Endothelial cell of umbilical vein (primary cell): ENCODE results near the gene GPR42. TPM values are rescaled to one million over a fixed set of nuclear protein-coding genes. Genes with fewer than 3 reads are reported as not detected.

ENCODE experiments used
- BruUV-seq: library from RNA; stranded (reverse); fragments of 400-500 nt; replicated peaks from 2 replicates; lab custom pipeline; 2021; lab: Mats Ljungman, UMichigan
- CTCF ChIA-PET: fragments of 300-600, 350-600 bp; sonication (Branson Sonifier 250); formaldehyde crosslinking; loops from one replicate; lab custom pipeline; 2021; ENCODE audit warnings: antibody characterized with exemption, inconsistent platforms; lab: Charles Lee
- POLR2A ChIA-PET: fragments of 300-600, 350-600 bp; sonication (Branson Sonifier 250); formaldehyde crosslinking; loops from one replicate; lab custom pipeline; 2021; ENCODE audit warnings: antibody characterized with exemption, inconsistent platforms; lab: Charles Lee
- DNase-seq: peaks from one replicate; pipeline ENCODE4 v3.0.0-alpha.2; 2011; ENCODE audit warnings: low read depth, low spot score
- FAIRE-seq: peaks from 2 replicates; lab custom pipeline; 2011; peaks lifted over from hg19 to GRCh38; lab: Jason Lieb, UNC
- H2AFZ ChIP-seq: 2 replicates; pipeline ENCODE4 v1.6.0; 2012; ENCODE audit warnings: low read depth, low read length, control low read depth, inconsistent platforms
- H3K27ac ChIP-seq: 2 replicates; pipeline ENCODE4 v1.5.1; 2011; ENCODE audit warnings: low read depth, mild to moderate bottlenecking, control low read depth, low read length, moderate library complexity; ENCODE audit not compliant: insufficient read depth
- H3K27me3 ChIP-seq, 2 experiments: 2 replicates each; pipeline versions ENCODE4 v1.6.0 to v1.6.1; 2011; ENCODE audit warnings: low read length in 2 of 2, mixed read lengths in 1 of 2; ENCODE audit not compliant: control insufficient read depth in 2 of 2, insufficient read depth in 2 of 2
- H3K36me3 ChIP-seq, 2 experiments: 2 replicates in 1 of 2; 3 replicates in 1 of 2; pipeline ENCODE4 v1.5.1; 2011; ENCODE audit warnings: low read length in 2 of 2, mild to moderate bottlenecking in 1 of 2, moderate library complexity in 1 of 2; ENCODE audit not compliant: control insufficient read depth in 2 of 2, insufficient read depth in 2 of 2; ENCODE audit errors: extremely low read depth in 1 of 2
- H3K4me1 ChIP-seq: 3 replicates; pipeline ENCODE4 v1.5.1; 2011; ENCODE audit warnings: mild to moderate bottlenecking, low read length; ENCODE audit not compliant: control insufficient read depth, insufficient read depth; ENCODE audit errors: extremely low read depth
- H3K4me2 ChIP-seq: 2 replicates; pipeline ENCODE4 v1.6.1; 2011; ENCODE audit warnings: low read length, control low read depth, mixed read lengths; ENCODE audit not compliant: insufficient read depth
- H3K4me3 ChIP-seq, 3 experiments: fragments of 200-600 bp in 1 of 3; sonication (generic), shearing (Covaris generic) in 1 of 3; replicated peaks in 1 of 3; 2 replicates each; pipeline ENCODE4 v1.5.1; 2011 to 2016; ENCODE audit warnings: control low read depth in 3 of 3, low read length in 3 of 3, mild to moderate bottlenecking in 2 of 3, inconsistent platforms in 1 of 3, low read depth in 1 of 3, moderate library complexity in 1 of 3; ENCODE audit not compliant: insufficient read depth in 1 of 3
- H3K79me2 ChIP-seq: 2 replicates; pipeline ENCODE4 v1.6.0; 2012; ENCODE audit warnings: low read length, inconsistent platforms; ENCODE audit not compliant: control insufficient read depth, insufficient read depth
- H3K9ac ChIP-seq: replicated peaks from 2 replicates; pipeline ENCODE3; 2011; ENCODE audit warnings: low read length, control low read depth; ENCODE audit not compliant: insufficient read depth; ENCODE audit errors: extremely low read depth
- H3K9me1 ChIP-seq: replicated peaks from 3 replicates; pipeline ENCODE4 v1.6.0; 2011; ENCODE audit warnings: mild to moderate bottlenecking, low read length; ENCODE audit not compliant: control insufficient read depth, insufficient read depth; ENCODE audit errors: extremely low read depth
- H3K9me3 ChIP-seq: replicated peaks from 2 replicates; pipeline ENCODE4 v1.5.1; 2012; ENCODE audit warnings: low read length, inconsistent platforms; ENCODE audit not compliant: control insufficient read depth, insufficient read depth
- H4K20me1 ChIP-seq: replicated peaks from 2 replicates; pipeline ENCODE3; 2011; ENCODE audit warnings: mild to moderate bottlenecking, low read length; ENCODE audit not compliant: control insufficient read depth, insufficient read depth; ENCODE audit errors: extremely low read depth
- EZH2 ChIP-seq: IDR thresholded peaks from 2 replicates; pipeline ENCODE4 v1.6.1; 2012; ENCODE audit warnings: borderline replicate concordance, low read depth, mild to moderate bottlenecking, moderate library complexity, low read length, inconsistent platforms; ENCODE audit not compliant: severe bottlenecking
- GATA2 ChIP-seq: IDR thresholded peaks from 2 replicates; pipeline ENCODE4 v1.7.0; 2011; ENCODE audit warnings: low read depth, mild to moderate bottlenecking, moderate library complexity, mixed read lengths, low read length; ENCODE audit not compliant: insufficient read length, insufficient read depth
- MYC ChIP-seq: IDR thresholded peaks from one replicate; pipeline ENCODE4 v1.6.1; 2011; ENCODE audit warnings: mild to moderate bottlenecking, low read depth, low read length
- POLR2A ChIP-seq: IDR thresholded peaks from 2 replicates; pipeline ENCODE4 v1.6.1; 2012; ENCODE audit warnings: low read depth, mild to moderate bottlenecking, control low read depth, low read length
- POLR2AphosphoS5 ChIP-seq: IDR thresholded peaks from 2 replicates; pipeline ENCODE4 v1.6.1; 2012; ENCODE audit warnings: low read depth, mild to moderate bottlenecking, control low read depth, low read length, moderate library complexity; ENCODE audit not compliant: insufficient read depth
- dilution Hi-C: fragments of 300-500 bp; cut with MboI; formaldehyde crosslinking; loops from one replicate; pipeline ENCODE4 v1.15.0; 2019; ENCODE audit warnings: low sequenced_read_pairs; ENCODE audit not compliant: extremely low pct_ligation_motif_present
- intact Hi-C: fragments of 100-400 bp; cut with micrococcal nuclease; formaldehyde crosslinking; loops from one replicate; pipeline ENCODE4 v1.10.0; 2022
- polyA plus RNA-seq, 4 experiments: library from polyadenylated mRNA; depleted of rRNA in 3 of 4; stranded (reverse) in 3 of 4; unstranded in 1 of 4; fragments of >200 nt; gene quantifications; 2 replicates each; pipeline versions ENCODE4 v1.2.1 to v1.2.3, GENCODE V29; 2011 to 2012; ENCODE audit warnings: missing spikeins in 1 of 4
- total RNA-seq: library from RNA; stranded (reverse); gene quantifications from 2 replicates; pipeline ENCODE4 v1.2.3, GENCODE V29; 2021
- TF ChIP-seq, protein P1 (sequence below): IDR thresholded peaks from 2 replicates; pipeline ENCODE4 v1.6.1; 2011; ENCODE audit not compliant: insufficient read depth, insufficient read length
- TF ChIP-seq, protein P2 (sequence below), 2 donors: IDR thresholded peaks; 1 replicate in 1 of 2; 2 replicates in 1 of 2; pipeline ENCODE4 v1.5.1; 2011; ENCODE audit warnings: low read length in 2 of 2, mild to moderate bottlenecking in 2 of 2, moderate library complexity in 2 of 2, control low read depth in 1 of 2, inconsistent platforms in 1 of 2, low read depth in 1 of 2; ENCODE audit not compliant: insufficient read depth in 1 of 2; ENCODE audit errors: extremely low read depth in 1 of 2

The GPR42 gene
- total and polyA plus RNA-seq, 2 donors (not counting 3 experiments of a cell fraction or from before 2014, with no cell fraction given), result not detected

DNA sequence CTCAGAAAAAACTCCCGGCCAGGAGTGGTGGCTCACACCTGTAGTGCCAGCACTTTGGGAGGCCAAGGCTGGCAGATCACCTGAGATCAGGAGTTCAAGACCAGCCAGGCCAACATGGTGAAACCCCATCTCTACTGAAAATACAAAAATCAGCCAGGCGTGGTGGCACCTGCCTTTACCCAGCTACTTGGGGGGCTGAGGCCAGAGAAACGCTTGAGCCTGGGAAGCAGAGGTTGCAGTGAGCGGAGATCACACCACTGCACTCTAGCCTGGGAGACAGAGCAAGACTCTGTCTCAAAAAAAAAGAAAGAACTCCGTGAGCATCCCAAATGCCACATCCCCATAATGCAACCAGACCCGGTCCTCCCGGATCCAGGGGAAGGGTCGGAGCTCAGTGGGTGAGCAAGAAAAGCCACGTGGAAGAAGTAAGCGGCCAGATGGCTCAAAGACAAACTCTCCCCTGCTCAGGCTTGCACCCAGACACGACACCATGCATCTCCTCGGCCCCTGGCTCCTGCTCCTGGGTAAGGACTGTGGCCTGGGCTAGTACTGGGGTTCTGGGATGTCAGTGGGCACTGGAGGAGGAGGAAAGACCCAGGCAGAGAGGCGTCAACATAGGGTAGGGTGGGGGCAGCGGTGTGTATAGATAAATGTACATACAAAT, 39.2 kb upstream of the GPR42 start:
- Histone ChIP-seq H3K36me3 (no peaks in the 10 kb centered on the region), H2AFZ (no peak overlapping the region), H3K27ac (no peak overlapping the region), H3K9me3 (no peaks in the 10 kb centered on the region), H3K27me3 (peaks cover 0 to 3% of the 10 kb centered on the region in 2 experiments), H3K4me2 (no peak overlapping the region), H4K20me1 (no peaks in the 10 kb centered on the region), H3K4me1 (no peaks in the 10 kb centered on the region), H3K4me3 (no peak overlapping the region), H3K79me2 (no peaks in the 10 kb centered on the region), H3K9ac (no peak overlapping the region), H3K9me1 (no peaks in the 10 kb centered on the region)
- intact Hi-C loops (no loop called here), dilution Hi-C loops (no loop called here)
- no TSS peak for BruUV-seq
- FAIRE-seq (no peak), DNase-seq (no peak)
- no peak for TF ChIP-seq EZH2
- TF ChIP-seq GATA2, result no peak
- TF ChIP-seq POLR2A, result no peak
- TF ChIP-seq POLR2AphosphoS5, result no peak
- ChIA-PET POLR2A (no interaction called here), CTCF (no interaction called here)

DNA sequence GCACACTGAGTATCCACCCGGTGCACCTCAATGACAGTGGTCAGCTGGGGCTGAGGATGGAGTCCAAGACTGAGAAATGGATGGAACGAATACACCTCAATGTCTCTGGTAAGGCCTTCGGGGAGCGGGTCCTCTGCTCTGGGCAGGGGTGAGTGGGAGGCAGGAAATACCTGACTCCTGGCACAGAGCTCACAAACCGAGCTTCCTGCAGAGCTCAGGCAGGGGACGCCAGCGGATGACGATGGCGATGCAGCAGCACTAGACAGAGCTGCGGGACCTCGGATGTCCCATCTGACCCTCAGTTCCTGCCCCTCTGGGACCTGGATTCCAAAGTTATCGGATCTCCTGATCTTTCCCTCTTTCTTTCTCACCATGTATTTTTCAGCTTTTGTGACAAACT, 38.1 kb upstream of the GPR42 start:
- Histone ChIP-seq H4K20me1 (no peaks in the 10 kb centered on the region), H3K9me1 (no peaks in the 10 kb centered on the region), H3K79me2 (no peaks in the 10 kb centered on the region), H2AFZ (no peak overlapping the region), H3K27ac (no peak overlapping the region), H3K4me3 (no peak overlapping the region), H3K4me1 (no peaks in the 10 kb centered on the region), H3K9me3 (no peaks in the 10 kb centered on the region), H3K9ac (no peak overlapping the region), H3K36me3 (no peaks in the 10 kb centered on the region), H3K4me2 (no peak overlapping the region), H3K27me3 (no peaks in the 10 kb centered on the region)
- intact Hi-C loops (no loop called here), dilution Hi-C loops (no loop called here)
- no peak for DNase-seq
- BruUV-seq, result no TSS peak
- CTCF ChIA-PET, result interaction anchor here (1.0 to 1.1 kb wide), 2 partner anchors 20 to 178 kb away, joined by 3 read pairs; no protein-coding TSS in a partner anchor
- FAIRE-seq, result no peak
- TF ChIP-seq, protein P1, sequence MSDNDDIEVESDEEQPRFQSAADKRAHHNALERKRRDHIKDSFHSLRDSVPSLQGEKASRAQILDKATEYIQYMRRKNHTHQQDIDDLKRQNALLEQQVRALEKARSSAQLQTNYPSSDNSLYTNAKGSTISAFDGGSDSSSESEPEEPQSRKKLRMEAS, result no peak
- no peak for TF ChIP-seq MYC
- no peak for TF ChIP-seq POLR2AphosphoS5
- TF ChIP-seq, protein P2, sequence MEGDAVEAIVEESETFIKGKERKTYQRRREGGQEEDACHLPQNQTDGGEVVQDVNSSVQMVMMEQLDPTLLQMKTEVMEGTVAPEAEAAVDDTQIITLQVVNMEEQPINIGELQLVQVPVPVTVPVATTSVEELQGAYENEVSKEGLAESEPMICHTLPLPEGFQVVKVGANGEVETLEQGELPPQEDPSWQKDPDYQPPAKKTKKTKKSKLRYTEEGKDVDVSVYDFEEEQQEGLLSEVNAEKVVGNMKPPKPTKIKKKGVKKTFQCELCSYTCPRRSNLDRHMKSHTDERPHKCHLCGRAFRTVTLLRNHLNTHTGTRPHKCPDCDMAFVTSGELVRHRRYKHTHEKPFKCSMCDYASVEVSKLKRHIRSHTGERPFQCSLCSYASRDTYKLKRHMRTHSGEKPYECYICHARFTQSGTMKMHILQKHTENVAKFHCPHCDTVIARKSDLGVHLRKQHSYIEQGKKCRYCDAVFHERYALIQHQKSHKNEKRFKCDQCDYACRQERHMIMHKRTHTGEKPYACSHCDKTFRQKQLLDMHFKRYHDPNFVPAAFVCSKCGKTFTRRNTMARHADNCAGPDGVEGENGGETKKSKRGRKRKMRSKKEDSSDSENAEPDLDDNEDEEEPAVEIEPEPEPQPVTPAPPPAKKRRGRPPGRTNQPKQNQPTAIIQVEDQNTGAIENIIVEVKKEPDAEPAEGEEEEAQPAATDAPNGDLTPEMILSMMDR (IDR thresholded peaks at IDR 0.05; ENCODE audit: extremely low read depth in 1 of 2, insufficient read depth in 1 of 2, low read depth in 1 of 2, low read length in 2 of 2), result no peak
- POLR2A ChIA-PET, result no interaction called here
